ENCODE results near the gene ADAMTS13. TPM values are rescaled to one million over a fixed set of nuclear protein-coding genes. Genes with fewer than 3 reads are reported as not detected.
A peak's percentile ranks its signal among the peaks of the same experiment; 100 is the strongest.
"Not testable (repeated sequence)": the region's sequence is repeated elsewhere in the genome, so short reads cannot be mapped to it uniquely, and the experiment has no call there.

Gene ADAMTS13
- 1 to 10 TPM; 3.0 to 4.4 TPM for total RNA-seq
- long read RNA-seq, partial matches to known transcripts = 1 of 5 reads
- long read RNA-seq, other reads (novel, unspliced or antisense) = 4 of 5 reads

- no peak for ATAC-seq
- no peak for DNase-seq
- intact Hi-C loops (cut with DNase I, micrococcal nuclease) = no loop called here
Measured at GRCh38 chr9:133421615-133422542, at the start of gene ADAMTS13. TSS of gene ADAMTS13 (plus strand) at chr9:133422367. CDS start at chr9:133422444, 77 bp downstream.

GRCh38 chr9:133374612-133375115 lies 47.5 kb upstream of the ADAMTS13 start:
- ATAC-seq (no peak), DNase-seq (no peak)
- intact Hi-C loops (cut with DNase I, micrococcal nuclease) = no loop called here

DNA sequence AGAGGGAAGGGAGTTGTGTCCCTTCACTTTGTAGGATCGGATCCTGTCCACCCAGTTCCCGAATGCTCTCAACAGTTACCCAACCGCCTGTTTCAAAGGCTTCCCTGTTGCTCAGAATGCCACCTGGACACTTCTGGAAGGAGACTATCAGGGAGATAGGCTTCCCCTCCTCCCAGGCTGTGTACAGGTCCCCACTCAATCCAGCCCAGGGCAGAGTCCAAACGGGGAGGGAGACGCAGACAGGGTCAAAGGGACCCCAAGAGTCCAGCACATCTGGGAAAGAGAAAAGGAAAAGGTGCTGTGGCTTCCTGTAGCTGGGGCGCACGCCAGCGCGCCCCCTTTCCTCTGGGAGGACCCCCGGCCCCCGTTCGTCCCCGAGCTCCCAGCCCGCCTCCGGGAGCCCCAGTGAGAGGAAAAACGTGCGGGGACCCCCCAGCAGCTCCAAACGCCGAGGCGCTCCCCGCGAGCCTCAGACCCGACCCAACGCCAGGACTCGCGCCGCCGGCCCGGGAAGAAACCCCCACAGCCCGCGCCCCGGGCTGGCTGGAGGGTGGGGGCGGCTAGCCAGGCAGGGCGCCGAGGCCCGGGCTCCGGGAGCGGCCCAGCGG lies 46.9 kb upstream of the ADAMTS13 start:
- peak; percentile 56 for ATAC-seq
- intact Hi-C loops (cut with DNase I, micrococcal nuclease) = no loop called here
- peak; percentile 59 to 65 for DNase-seq

DNA sequence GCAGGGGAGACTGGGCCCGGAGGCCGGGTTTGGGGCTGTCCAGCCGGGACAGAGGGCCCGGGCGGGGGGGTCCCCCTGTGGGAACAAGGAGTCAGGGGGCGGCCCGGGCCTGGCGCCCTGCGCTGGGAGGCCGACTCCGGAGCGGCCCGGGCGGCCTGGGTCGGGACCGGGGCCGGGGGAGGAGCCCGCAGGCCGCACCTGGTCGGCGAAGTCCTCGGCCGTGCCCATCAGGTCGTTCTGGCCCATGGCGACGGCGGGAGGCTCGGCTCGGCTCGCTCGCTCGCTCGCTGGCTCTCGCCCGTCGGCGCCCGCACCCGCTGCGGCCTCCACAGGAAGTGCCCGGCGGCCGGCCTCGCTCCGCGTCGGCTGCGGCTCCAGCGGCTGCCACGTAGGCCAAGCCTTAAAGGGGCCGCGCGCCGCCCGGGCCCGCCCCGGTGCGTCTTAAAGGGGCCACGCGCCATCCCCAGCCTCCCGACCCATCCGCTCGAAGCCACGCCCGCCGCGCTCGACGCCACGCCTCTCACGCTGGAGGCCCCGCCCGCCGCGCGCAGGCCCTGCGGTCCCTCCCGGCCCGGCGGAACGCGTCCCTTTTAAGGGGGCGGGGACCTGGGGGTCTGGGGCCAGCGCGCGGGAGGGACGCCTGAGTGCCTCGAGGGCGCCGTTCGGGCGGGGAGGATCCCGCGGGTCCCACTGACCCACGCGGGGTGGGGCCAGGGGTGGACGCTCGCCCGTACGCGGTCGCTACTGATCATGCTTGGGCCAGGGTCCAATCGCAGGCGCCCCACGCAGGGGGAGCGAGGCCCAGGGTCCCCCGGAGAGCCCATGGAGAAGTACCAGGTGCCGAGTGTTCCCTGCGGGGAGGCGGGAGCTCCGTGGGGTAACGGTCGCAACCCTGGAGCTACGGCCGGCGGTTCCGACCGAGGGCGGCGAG lies 46.2 kb upstream of the ADAMTS13 start, which contains the start of the genes STKLD1 and SURF4:
Gene STKLD1, plus strand, starts transcription at position 643 of the 931 bp plus-strand sequence. Its CDS starts 108 bp downstream, at position 751.
Gene SURF4, minus strand, starts transcription at position 337 of the 931 bp plus-strand sequence. Its CDS starts 91 bp downstream, at position 246.
- intact Hi-C loops (cut with DNase I, micrococcal nuclease) = no loop called here
- ATAC-seq (peak; percentile 93), DNase-seq (peak; percentile 94 to 98)

DNA sequence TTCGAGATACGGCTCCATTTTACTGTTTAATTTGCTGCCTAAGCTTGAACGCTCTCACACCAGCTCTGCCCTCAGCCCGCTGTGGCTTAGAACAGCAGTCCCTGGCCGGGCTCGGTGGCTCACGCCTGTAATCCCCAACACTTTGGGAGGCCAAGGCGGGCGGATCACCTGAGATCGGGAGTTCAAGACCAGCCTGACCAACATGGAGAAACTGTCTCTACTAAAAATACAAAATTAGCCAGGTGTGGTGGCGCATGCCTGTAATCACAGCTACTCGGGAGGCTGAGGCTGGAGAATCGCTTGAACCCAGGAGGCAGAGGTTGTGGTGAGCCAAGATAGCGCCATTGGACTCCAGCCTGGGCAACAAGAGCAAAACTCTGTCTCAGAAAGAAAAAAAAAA lies 44.9 kb upstream of the ADAMTS13 start:
- DNase-seq; ATAC-seq; intact Hi-C loops (cut with DNase I, micrococcal nuclease): not testable (repeated sequence)

DNA sequence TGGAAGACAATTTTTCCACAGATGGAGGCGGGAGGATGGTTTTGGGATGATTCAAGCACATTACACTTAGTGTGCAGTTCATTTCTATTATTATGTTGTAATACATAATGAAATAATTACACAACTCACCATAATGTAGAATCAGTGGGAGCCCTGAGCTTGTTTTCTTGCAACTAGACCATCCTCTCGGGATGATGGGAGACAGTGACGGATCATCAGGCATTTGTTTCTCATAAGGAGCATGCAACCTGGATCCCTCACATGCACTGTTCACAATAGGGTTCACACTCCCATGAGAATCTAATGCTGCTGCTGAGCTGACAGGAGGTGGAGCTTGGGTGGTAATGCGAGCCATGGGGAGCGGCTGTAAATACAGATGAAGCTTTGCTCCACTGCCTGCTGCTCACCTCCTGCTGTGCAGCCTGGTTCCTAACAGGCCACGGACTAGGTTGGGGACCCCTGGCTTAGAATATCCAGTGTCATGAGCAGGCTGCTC lies 44.4 kb upstream of the ADAMTS13 start:
- intact Hi-C loops (cut with DNase I, micrococcal nuclease) = no loop called here
- no peak for ATAC-seq
- no peak for DNase-seq

GRCh38 chr9:133378408-133378962 lies 43.7 kb upstream of the ADAMTS13 start:
- DNase-seq (peak in 1 of 2 donors; percentile 45), ATAC-seq (no peak)
- intact Hi-C loops (cut with DNase I, micrococcal nuclease) = no loop called here

- intact Hi-C loops (cut with DNase I, micrococcal nuclease) = no loop called here
- DNase-seq (no peak), ATAC-seq (no peak)
Measured at GRCh38 chr9:133379153-133380086, 42.7 kb upstream of the ADAMTS13 start.

- no peak for ATAC-seq
- intact Hi-C loops (cut with DNase I, micrococcal nuclease) = no loop called here
- no peak for DNase-seq
Measured at GRCh38 chr9:133380734-133381133, 41.4 kb upstream of the ADAMTS13 start.

GRCh38 chr9:133382507-133383141 lies 39.5 kb upstream of the ADAMTS13 start:
- ATAC-seq = no peak
- DNase-seq = no peak
- intact Hi-C loops (cut with DNase I, micrococcal nuclease) = no loop called here

- DNase-seq (no peak), ATAC-seq (no peak)
- intact Hi-C loops (cut with DNase I, micrococcal nuclease) = no loop called here
Measured at GRCh38 chr9:133383438-133383837, 38.7 kb upstream of the ADAMTS13 start.

GRCh38 chr9:133384736-133385321 lies 37.3 kb upstream of the ADAMTS13 start:
- intact Hi-C loops (cut with DNase I, micrococcal nuclease) = no loop called here
- DNase-seq = no peak
- no peak for ATAC-seq

GRCh38 chr9:133385452-133385851 lies 36.7 kb upstream of the ADAMTS13 start:
- no peak for ATAC-seq
- intact Hi-C loops (cut with DNase I, micrococcal nuclease) = no loop called here
- no peak for DNase-seq

DNA sequence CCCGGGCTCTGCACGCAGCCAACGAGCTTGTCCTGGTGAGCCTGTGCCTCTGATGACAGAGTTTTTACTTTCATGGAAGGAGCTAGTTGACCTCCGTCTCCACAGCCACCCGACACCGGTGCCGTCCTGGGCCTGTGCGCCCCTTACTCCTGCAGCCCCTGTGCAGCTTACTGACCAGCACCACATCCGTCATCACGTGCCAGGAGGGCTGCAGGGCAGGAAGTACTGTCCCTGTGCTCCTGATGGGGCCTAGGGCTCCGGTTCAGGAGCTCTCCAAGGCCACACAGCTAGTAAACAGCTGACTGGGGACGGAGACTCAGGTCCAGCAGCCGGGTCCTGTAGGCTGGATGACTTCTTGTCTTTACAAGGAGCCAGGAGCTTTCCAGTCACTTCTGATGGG lies 35.8 kb upstream of the ADAMTS13 start:
- ATAC-seq (no peak), DNase-seq (no peak)
- intact Hi-C loops (cut with DNase I, micrococcal nuclease) = no loop called here

DNA sequence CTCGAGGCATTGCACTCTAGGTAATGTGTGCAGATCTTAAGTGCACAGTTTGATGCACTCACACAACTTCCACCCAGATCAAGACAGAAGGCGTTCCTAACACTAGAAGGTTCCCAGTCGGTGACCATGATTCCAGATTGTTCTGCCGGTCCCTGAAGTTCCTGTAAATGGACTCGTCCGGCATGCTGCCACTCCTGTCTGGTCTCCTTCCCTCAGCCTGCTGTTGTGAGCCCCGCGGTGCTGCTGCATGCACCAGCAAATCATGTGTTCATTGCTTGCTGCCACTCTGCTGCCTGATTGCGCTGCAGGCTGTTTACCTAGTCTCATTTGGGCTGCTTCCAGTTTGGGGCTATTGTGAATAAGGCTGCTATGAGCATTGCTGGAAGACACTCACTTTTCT lies 34.5 kb upstream of the ADAMTS13 start:
- intact Hi-C loops (cut with DNase I, micrococcal nuclease) = no loop called here
- ATAC-seq (no peak), DNase-seq (no peak)

DNA sequence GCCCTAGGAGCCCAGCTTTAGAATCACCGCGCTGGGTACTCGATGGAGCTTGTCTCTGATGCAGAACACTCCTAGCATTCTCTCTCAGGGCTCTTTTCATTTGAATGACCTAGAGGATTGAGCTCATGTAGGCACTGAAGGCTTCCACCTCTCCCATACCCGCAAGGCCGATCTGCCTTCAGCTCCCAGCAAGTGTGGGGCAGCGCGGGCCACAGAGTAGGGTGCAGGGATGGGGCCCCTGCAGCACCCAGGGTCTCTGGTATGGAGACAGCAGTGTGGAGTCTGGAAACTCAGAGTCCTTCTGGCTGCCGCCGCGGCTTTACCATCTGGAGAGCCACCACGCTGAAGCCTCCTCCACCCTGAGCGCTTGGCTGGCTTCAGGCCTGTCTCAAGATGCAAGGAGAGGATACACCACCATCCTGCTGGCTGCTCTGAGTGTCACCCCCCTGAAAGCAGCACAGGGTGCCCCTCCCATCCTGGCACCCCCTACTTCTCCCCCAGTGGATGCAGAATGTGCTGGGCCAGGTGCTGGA lies 33.1 kb upstream of the ADAMTS13 start:
- intact Hi-C loops (cut with DNase I, micrococcal nuclease) = no loop called here
- ATAC-seq (no peak), DNase-seq (no peak)
